Fibroblast of skin of left biceps (primary cell): ENCODE data around the gene FMO5.
"Not testable (repeated sequence)": the region's sequence is repeated elsewhere in the genome, so short reads cannot be mapped to it uniquely, and the experiment has no call there.

ENCODE experiments used
- DNase-seq, 2 experiments: peaks; one replicate each; pipeline ENCODE4 v3.0.0-alpha.2; 2013; ENCODE audit warnings: low read depth in 2 of 2

Gene FMO5

GRCh38 chr1:147225193-147225730, at the start of gene FMO5:
TSS of gene FMO5 (minus strand) at chr1:147225339. CDS start at chr1:147225029, 310 bp downstream.
- DNase-seq: peak in 1 of 2 experiments; percentile 16

- peak; percentile 61 to 64 for DNase-seq
These were observed 48.5 kb upstream of the FMO5 start for GRCh38 chr1:147273409-147274336.

- no peak for DNase-seq
These were observed 46.9 kb upstream of the FMO5 start for GRCh38 chr1:147272042-147272441.

GRCh38 chr1:147270721-147271120, 45.6 kb upstream of the FMO5 start:
- no peak for DNase-seq

GRCh38 chr1:147267711-147268110, 42.6 kb upstream of the FMO5 start:
- no peak for DNase-seq

GRCh38 chr1:147266381-147266780, 41.2 kb upstream of the FMO5 start:
- DNase-seq: no peak

GRCh38 chr1:147264158-147264768, 39.1 kb upstream of the FMO5 start:
- no peak for DNase-seq

GRCh38 chr1:147260956-147261355, 35.8 kb upstream of the FMO5 start:
- DNase-seq: no peak

- no peak for DNase-seq
These were observed 27.4 kb upstream of the FMO5 start for GRCh38 chr1:147252540-147252939.

GRCh38 chr1:147247656-147248238, 22.6 kb upstream of the FMO5 start:
- no peak for DNase-seq

- no peak for DNase-seq
These were observed 21.9 kb upstream of the FMO5 start for GRCh38 chr1:147246910-147247655.

GRCh38 chr1:147246044-147246690, 21.0 kb upstream of the FMO5 start:
- no peak for DNase-seq

GRCh38 chr1:147245586-147246021, 20.5 kb upstream of the FMO5 start:
- DNase-seq: no peak

GRCh38 chr1:147245129-147245528, 20.0 kb upstream of the FMO5 start:
- no peak for DNase-seq

- DNase-seq: no peak
These were observed 18.7 kb upstream of the FMO5 start for GRCh38 chr1:147243841-147244240.

GRCh38 chr1:147243228-147243685, 18.1 kb upstream of the FMO5 start:
- peak in 1 of 2 experiments; percentile 47 for DNase-seq

- peak; percentile 78 to 80 for DNase-seq
These were observed 17.5 kb upstream of the FMO5 start, which contains the start of gene CHD1L for GRCh38 chr1:147242449-147243227. TSS of gene CHD1L (plus strand) at chr1:147242684. CDS start at chr1:147242704, 20 bp downstream.

GRCh38 chr1:147241934-147242448, 16.9 kb upstream of the FMO5 start:
- DNase-seq: no peak

- not testable (repeated sequence) for DNase-seq
These were observed 15.1 kb upstream of the FMO5 start for GRCh38 chr1:147240131-147240721.
